HG03039 (cell line): Measurements from ENCODE around the gene MTARC1.

Experiments used
- ATAC-seq: cut with Tn5 transposase; IDR thresholded peaks from one replicate; pipeline ENCODE4 v1.9.1; 2021; ENCODE audit warnings: mild to moderate bottlenecking, moderate library complexity; ENCODE audit not compliant: unreplicated experiment

MTARC1 gene

GRCh38 chr1:220769205-220769604 is 17.5 kb upstream of the MTARC1 start:
- ATAC-seq, result no peak

- peak; percentile 46 for ATAC-seq
These were observed 16.3 kb upstream of the MTARC1 start for GRCh38 chr1:220770245-220770913.

GRCh38 chr1:220772846-220773245 is 13.9 kb upstream of the MTARC1 start:
- ATAC-seq, result no peak

- ATAC-seq, result no peak
These were observed 11.4 kb upstream of the MTARC1 start for GRCh38 chr1:220775240-220775853.

GRCh38 chr1:220776254-220776653 is 10.5 kb upstream of the MTARC1 start:
- no peak for ATAC-seq

GRCh38 chr1:220776720-220777326 is 9.9 kb upstream of the MTARC1 start:
- no peak for ATAC-seq

GRCh38 chr1:220783453-220783852 is 3.3 kb upstream of the MTARC1 start:
- ATAC-seq, result no peak

GRCh38 chr1:220784751-220785150 is 2.0 kb upstream of the MTARC1 start:
- no peak for ATAC-seq

- ATAC-seq, result no peak
These were observed 1.3 kb upstream of the MTARC1 start for GRCh38 chr1:220785166-220786056.

- ATAC-seq, result no peak
These were observed 716 bp upstream of the MTARC1 start for GRCh38 chr1:220786057-220786336.

- no peak for ATAC-seq
These were observed 431 bp downstream of the MTARC1 start for GRCh38 chr1:220787069-220787619.

- no peak for ATAC-seq
These were observed 2.2 kb downstream of the MTARC1 start for GRCh38 chr1:220788900-220789299.

- ATAC-seq, result no peak
These were observed 2.9 kb downstream of the MTARC1 start for GRCh38 chr1:220789532-220790147.

- no peak for ATAC-seq
These were observed 4.6 kb downstream of the MTARC1 start for GRCh38 chr1:220791285-220791684.

GRCh38 chr1:220791956-220792355 is 5.2 kb downstream of the MTARC1 start:
- ATAC-seq, result no peak

- no peak for ATAC-seq
These were observed 9.8 kb downstream of the MTARC1 start for GRCh38 chr1:220796530-220796929.

- no peak for ATAC-seq
These were observed 10.3 kb downstream of the MTARC1 start for GRCh38 chr1:220797044-220797443.

- no peak for ATAC-seq
These were observed 10.8 kb downstream of the MTARC1 start for GRCh38 chr1:220797553-220797952.

- ATAC-seq, result no peak
These were observed 11.6 kb downstream of the MTARC1 start for GRCh38 chr1:220798338-220798737.

GRCh38 chr1:220800262-220800661 is 13.5 kb downstream of the MTARC1 start:
- ATAC-seq, result no peak
